ENCODE results near the gene GALNT11.

DNA sequence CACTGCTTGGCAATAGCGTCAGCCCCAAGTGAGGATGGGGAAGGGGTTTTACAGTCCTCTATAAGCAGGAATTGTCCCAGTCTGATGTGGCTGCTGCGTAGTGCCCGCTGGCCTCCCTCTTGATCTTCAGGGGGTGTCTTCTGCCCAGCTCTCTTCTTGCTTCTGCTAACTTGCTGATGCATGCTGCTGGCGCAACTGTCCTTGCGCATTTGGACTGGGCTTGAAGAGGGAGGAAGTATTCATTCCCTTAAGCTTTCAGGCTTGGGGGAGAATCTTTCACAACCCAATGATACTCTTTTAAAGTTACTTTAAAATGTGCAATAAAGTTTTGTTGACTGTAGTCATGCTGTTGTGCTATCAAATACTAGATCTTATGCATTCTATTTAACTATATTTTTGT, 10.3 kb downstream of the GALNT11 start:
- TF ChIP-seq POLR2A (IDR thresholded peaks at IDR 0.05), result no peak
- TF ChIP-seq, protein P1, sequence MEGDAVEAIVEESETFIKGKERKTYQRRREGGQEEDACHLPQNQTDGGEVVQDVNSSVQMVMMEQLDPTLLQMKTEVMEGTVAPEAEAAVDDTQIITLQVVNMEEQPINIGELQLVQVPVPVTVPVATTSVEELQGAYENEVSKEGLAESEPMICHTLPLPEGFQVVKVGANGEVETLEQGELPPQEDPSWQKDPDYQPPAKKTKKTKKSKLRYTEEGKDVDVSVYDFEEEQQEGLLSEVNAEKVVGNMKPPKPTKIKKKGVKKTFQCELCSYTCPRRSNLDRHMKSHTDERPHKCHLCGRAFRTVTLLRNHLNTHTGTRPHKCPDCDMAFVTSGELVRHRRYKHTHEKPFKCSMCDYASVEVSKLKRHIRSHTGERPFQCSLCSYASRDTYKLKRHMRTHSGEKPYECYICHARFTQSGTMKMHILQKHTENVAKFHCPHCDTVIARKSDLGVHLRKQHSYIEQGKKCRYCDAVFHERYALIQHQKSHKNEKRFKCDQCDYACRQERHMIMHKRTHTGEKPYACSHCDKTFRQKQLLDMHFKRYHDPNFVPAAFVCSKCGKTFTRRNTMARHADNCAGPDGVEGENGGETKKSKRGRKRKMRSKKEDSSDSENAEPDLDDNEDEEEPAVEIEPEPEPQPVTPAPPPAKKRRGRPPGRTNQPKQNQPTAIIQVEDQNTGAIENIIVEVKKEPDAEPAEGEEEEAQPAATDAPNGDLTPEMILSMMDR (IDR thresholded peaks at IDR 0.05), result no peak

Measured in heart left ventricle (tissue), 13 donors.